ENCODE measurements around the gene ZFP36L1. TPM values are rescaled to one million over a fixed set of nuclear protein-coding genes. Genes with fewer than 3 reads are reported as not detected.
A peak's percentile ranks its signal among the peaks of the same experiment; 100 is the strongest.

ZFP36L1 gene
- total RNA-seq, 1 donor, result 228 TPM

GRCh38 chr14:68820999-68821683 lies 28.3 kb upstream of the ZFP36L1 start:
- no peaks in the 10 kb centered on the region for H3K9me3 ChIP-seq (ENCODE audit: low read depth, low read length)
- H3K27me3 ChIP-seq (ENCODE audit: insufficient read depth, low read length), result no peaks in the 10 kb centered on the region
- peaks cover 37% of the 10 kb centered on the region for H3K4me1 ChIP-seq (ENCODE audit: insufficient read depth, low read length)
- H3K4me3 ChIP-seq (ENCODE audit: low read length), result no peak overlapping the region

GRCh38 chr14:68820536-68820935 lies 27.7 kb upstream of the ZFP36L1 start:
- Histone ChIP-seq H3K27me3 (ENCODE audit: insufficient read depth, low read length) (no peaks in the 10 kb centered on the region), H3K4me1 (ENCODE audit: insufficient read depth, low read length) (peaks cover 43% of the 10 kb centered on the region), H3K9me3 (ENCODE audit: low read depth, low read length) (no peaks in the 10 kb centered on the region), H3K4me3 (ENCODE audit: low read length) (no peak overlapping the region)

- no peaks in the 10 kb centered on the region for H3K9me3 ChIP-seq (ENCODE audit: low read depth, low read length)
- peaks cover 47% of the 10 kb centered on the region for H3K4me1 ChIP-seq (ENCODE audit: insufficient read depth, low read length)
- H3K27me3 ChIP-seq (ENCODE audit: insufficient read depth, low read length), result no peaks in the 10 kb centered on the region
- H3K4me3 ChIP-seq (ENCODE audit: low read length), result no peak overlapping the region
Measured at GRCh38 chr14:68820119-68820518, 27.3 kb upstream of the ZFP36L1 start.

GRCh38 chr14:68819260-68819691 lies 26.4 kb upstream of the ZFP36L1 start:
- H3K4me3 ChIP-seq (ENCODE audit: low read length), result no peak overlapping the region
- H3K27me3 ChIP-seq (ENCODE audit: insufficient read depth, low read length), result no peaks in the 10 kb centered on the region
- H3K9me3 ChIP-seq (ENCODE audit: low read depth, low read length), result no peaks in the 10 kb centered on the region
- peaks cover 49% of the 10 kb centered on the region for H3K4me1 ChIP-seq (ENCODE audit: insufficient read depth, low read length)

GRCh38 chr14:68817506-68818212 lies 24.8 kb upstream of the ZFP36L1 start:
- H3K4me1 ChIP-seq (ENCODE audit: insufficient read depth, low read length), result peaks cover 65% of the 10 kb centered on the region
- H3K4me3 ChIP-seq (ENCODE audit: low read length), result no peak overlapping the region
- no peaks in the 10 kb centered on the region for H3K27me3 ChIP-seq (ENCODE audit: insufficient read depth, low read length)
- no peaks in the 10 kb centered on the region for H3K9me3 ChIP-seq (ENCODE audit: low read depth, low read length)

- H3K4me3 ChIP-seq (ENCODE audit: low read length), result no peak overlapping the region
- no peaks in the 10 kb centered on the region for H3K27me3 ChIP-seq (ENCODE audit: insufficient read depth, low read length)
- peaks cover 69% of the 10 kb centered on the region for H3K4me1 ChIP-seq (ENCODE audit: insufficient read depth, low read length)
- H3K9me3 ChIP-seq (ENCODE audit: low read depth, low read length), result no peaks in the 10 kb centered on the region
Measured at GRCh38 chr14:68816943-68817430, 24.1 kb upstream of the ZFP36L1 start.

GRCh38 chr14:68816183-68816942 lies 23.5 kb upstream of the ZFP36L1 start:
- Histone ChIP-seq H3K4me1 (ENCODE audit: insufficient read depth, low read length) (peaks cover 67% of the 10 kb centered on the region), H3K27me3 (ENCODE audit: insufficient read depth, low read length) (no peaks in the 10 kb centered on the region), H3K9me3 (ENCODE audit: low read depth, low read length) (no peaks in the 10 kb centered on the region), H3K4me3 (ENCODE audit: low read length) (peak overlapping the region; percentile 48)

- no peaks in the 10 kb centered on the region for H3K9me3 ChIP-seq (ENCODE audit: low read depth, low read length)
- H3K27me3 ChIP-seq (ENCODE audit: insufficient read depth, low read length), result no peaks in the 10 kb centered on the region
- peaks cover 63% of the 10 kb centered on the region for H3K4me1 ChIP-seq (ENCODE audit: insufficient read depth, low read length)
- H3K4me3 ChIP-seq (ENCODE audit: low read length), result peak overlapping the region; percentile 48
Measured at GRCh38 chr14:68815298-68816182, 22.7 kb upstream of the ZFP36L1 start.

GRCh38 chr14:68814539-68815297 lies 21.9 kb upstream of the ZFP36L1 start:
- Histone ChIP-seq H3K4me1 (ENCODE audit: insufficient read depth, low read length) (peaks cover 55% of the 10 kb centered on the region), H3K9me3 (ENCODE audit: low read depth, low read length) (no peaks in the 10 kb centered on the region), H3K27me3 (ENCODE audit: insufficient read depth, low read length) (no peaks in the 10 kb centered on the region), H3K4me3 (ENCODE audit: low read length) (no peak overlapping the region)

GRCh38 chr14:68814238-68814538 lies 21.3 kb upstream of the ZFP36L1 start:
- no peaks in the 10 kb centered on the region for H3K27me3 ChIP-seq (ENCODE audit: insufficient read depth, low read length)
- peaks cover 52% of the 10 kb centered on the region for H3K4me1 ChIP-seq (ENCODE audit: insufficient read depth, low read length)
- no peaks in the 10 kb centered on the region for H3K9me3 ChIP-seq (ENCODE audit: low read depth, low read length)
- no peak overlapping the region for H3K4me3 ChIP-seq (ENCODE audit: low read length)

- H3K27me3 ChIP-seq (ENCODE audit: insufficient read depth, low read length), result no peaks in the 10 kb centered on the region
- peaks cover 52% of the 10 kb centered on the region for H3K4me1 ChIP-seq (ENCODE audit: insufficient read depth, low read length)
- no peak overlapping the region for H3K4me3 ChIP-seq (ENCODE audit: low read length)
- no peaks in the 10 kb centered on the region for H3K9me3 ChIP-seq (ENCODE audit: low read depth, low read length)
Measured at GRCh38 chr14:68813318-68813838, 20.5 kb upstream of the ZFP36L1 start.

- no peaks in the 10 kb centered on the region for H3K9me3 ChIP-seq (ENCODE audit: low read depth, low read length)
- H3K4me3 ChIP-seq (ENCODE audit: low read length), result no peak overlapping the region
- peaks cover 62% of the 10 kb centered on the region for H3K4me1 ChIP-seq (ENCODE audit: insufficient read depth, low read length)
- no peaks in the 10 kb centered on the region for H3K27me3 ChIP-seq (ENCODE audit: insufficient read depth, low read length)
Measured at GRCh38 chr14:68811171-68811570, 18.3 kb upstream of the ZFP36L1 start.

GRCh38 chr14:68810173-68811153 lies 17.6 kb upstream of the ZFP36L1 start:
- H3K4me1 ChIP-seq (ENCODE audit: insufficient read depth, low read length), result peaks cover 62% of the 10 kb centered on the region
- H3K4me3 ChIP-seq (ENCODE audit: low read length), result no peak overlapping the region
- no peaks in the 10 kb centered on the region for H3K27me3 ChIP-seq (ENCODE audit: insufficient read depth, low read length)
- H3K9me3 ChIP-seq (ENCODE audit: low read depth, low read length), result no peaks in the 10 kb centered on the region
